Activated CD4-positive, alpha-beta T cell treated with anti-CD3 and anti-CD28 coated beads, Interleukin-2, amount 50 U/mL, for 24 hours (primary cell): ENCODE data around the gene PDXDC1.
"Not testable (repeated sequence)": the region's sequence is repeated elsewhere in the genome, so short reads cannot be mapped to it uniquely, and the experiment has no call there.

Experiments
- DNase-seq, 2 donors: peaks; one replicate each; pipeline ENCODE4 v3.0.0-alpha.2; 2020; ENCODE audit warnings: low read depth in 1 of 2, low spot score in 1 of 2

The PDXDC1 gene

GRCh38 chr16:15062085-15062810 lies 87.4 kb downstream of the PDXDC1 start:
- not testable (repeated sequence) for DNase-seq

- DNase-seq, result not testable (repeated sequence)
Measured at GRCh38 chr16:15065961-15066360, 91.1 kb downstream of the PDXDC1 start.

GRCh38 chr16:15066690-15067089 lies 91.9 kb downstream of the PDXDC1 start:
- DNase-seq, result not testable (repeated sequence)

DNA sequence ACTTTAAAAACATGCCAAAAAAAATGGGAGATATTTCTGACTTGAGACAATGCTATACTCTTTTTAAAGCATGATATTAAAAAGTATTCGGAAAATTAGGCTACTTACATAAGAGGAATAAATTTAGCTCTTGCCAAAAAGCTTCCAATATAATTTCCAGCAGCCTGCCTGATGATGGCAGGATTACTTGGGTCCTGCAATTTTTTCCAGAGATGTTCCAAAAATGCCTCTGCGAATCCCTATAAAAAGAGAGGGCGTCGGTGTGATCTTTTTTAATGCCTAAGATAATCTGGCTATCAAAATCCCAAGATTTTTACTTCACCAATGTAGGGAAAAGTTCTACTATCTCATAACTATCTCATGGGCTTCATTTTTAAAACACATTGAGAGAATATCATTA lies 96.2 kb downstream of the PDXDC1 start:
- not testable (repeated sequence) for DNase-seq

DNA sequence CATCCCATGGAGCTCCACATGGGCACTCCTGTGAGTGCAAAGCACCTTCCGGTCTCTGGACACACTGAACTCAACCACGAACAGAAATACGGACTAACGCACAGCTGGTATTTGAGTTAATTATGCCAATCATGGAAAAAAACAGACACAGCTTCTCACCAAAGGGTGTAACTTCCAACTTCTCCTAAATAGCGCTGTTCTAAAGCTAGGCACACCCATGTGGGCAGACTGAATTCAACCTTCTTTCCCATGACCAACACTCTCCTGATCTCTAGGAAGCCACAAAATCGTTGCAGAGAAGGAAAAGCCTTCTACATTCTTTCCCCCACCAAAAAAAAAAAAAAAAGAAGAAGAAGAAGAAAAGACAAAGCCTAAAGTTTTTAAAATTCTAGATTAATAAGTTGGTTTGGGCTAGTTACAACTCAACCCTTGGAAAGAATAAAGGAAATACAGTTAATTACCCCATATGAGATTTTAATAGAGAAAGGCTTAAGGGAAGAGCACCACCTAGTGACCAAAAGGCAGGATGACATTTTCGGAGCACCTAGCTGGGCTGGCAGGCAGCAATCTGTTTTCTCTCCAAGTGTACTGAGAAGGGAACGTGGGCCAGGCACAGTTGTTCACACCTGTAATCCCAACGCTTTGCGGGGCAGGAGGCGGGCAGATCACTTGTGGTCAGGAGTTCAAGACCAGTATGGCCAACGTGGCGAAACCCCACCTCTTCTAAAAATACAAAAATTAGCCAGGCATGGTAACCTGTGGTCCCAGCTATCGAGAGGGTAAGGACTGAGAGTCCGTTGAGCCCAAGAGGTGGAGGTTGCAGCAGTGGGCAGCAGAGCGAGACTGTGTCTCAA lies 97.3 kb downstream of the PDXDC1 start:
- DNase-seq, result not testable (repeated sequence)

- no peak for DNase-seq
Measured at GRCh38 chr16:15073101-15073500, 98.3 kb downstream of the PDXDC1 start.

GRCh38 chr16:15076161-15076560 lies 101.3 kb downstream of the PDXDC1 start:
- DNase-seq, result not testable (repeated sequence)

DNA sequence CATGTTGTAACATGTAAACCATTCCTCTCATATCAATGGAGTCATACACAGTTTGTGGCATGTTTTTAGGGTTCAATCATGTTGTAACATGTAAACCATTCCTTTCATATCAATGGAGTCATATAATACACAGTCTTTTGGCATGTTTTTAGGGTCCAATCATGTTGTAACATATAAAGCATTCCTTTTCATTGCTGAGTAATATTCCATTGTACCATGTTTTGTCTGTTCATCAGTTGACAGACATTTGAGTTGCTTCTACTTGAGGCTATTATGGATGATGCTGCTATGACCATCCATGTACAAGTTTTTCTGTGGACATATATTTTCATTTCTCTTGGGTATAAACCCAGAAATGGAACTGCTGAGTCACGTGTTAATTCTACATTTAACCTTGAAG lies 106.1 kb downstream of the PDXDC1 start:
- DNase-seq, result not testable (repeated sequence)

GRCh38 chr16:15082788-15083187 lies 108.0 kb downstream of the PDXDC1 start:
- DNase-seq, result not testable (repeated sequence)

- not testable (repeated sequence) for DNase-seq
Measured at GRCh38 chr16:15090663-15091269, 115.9 kb downstream of the PDXDC1 start.

- DNase-seq, result not testable (repeated sequence)
Measured at GRCh38 chr16:15093571-15093954, 118.7 kb downstream of the PDXDC1 start.

DNA sequence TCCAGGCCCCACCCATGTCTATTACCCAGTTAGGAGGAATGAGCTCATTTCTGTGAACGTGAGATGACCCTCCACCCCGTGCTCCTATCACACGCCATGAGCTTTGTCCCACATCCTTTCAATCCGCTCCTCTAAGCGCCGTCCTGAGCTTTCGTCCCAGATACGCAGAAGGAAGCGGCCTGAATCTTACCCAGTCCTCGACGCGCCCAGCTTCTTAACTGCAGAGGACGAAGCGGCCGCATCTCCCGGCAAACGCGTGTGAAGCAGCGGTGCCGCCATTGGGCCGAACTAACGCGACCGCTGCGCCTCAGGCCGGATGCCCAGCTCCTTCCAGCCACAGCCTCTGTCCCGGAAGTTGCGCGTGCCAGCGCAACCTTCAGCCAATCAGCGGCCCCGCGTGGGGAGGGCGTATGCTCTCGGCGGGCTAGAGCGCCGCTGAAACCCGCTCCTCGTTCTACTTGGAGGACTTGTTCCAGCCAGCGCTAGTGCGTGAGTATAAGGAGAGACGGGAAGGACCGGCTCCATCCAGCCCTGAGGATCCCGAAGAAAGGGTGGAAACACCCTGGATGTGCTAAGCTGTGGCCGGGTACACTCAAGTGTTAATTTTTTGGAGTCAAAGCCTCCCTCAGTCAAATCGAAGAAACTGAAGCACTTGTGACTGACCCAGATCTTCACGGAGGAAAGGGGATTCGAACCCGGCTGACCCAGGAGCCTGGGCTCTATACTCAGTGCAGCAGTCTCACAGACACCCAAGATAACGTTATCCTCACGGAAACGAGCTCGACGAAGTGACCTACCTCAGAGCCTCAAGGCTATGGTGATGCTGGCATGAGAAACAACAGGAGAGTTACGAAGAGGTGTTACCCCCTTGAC lies 119.4 kb downstream of the PDXDC1 start, which contains the start of gene RRN3:
Gene RRN3, minus strand, starts transcription at position 318 of the 873 bp plus-strand sequence. Its CDS starts 39 bp downstream, at position 279.
- DNase-seq, result peak; percentile 71 to 85

GRCh38 chr16:15096583-15096972 lies 121.8 kb downstream of the PDXDC1 start:
- DNase-seq, result not testable (repeated sequence)

GRCh38 chr16:15099366-15099909 lies 124.6 kb downstream of the PDXDC1 start:
- DNase-seq, result not testable (repeated sequence)

GRCh38 chr16:15100372-15100987 lies 125.7 kb downstream of the PDXDC1 start:
- DNase-seq, result not testable (repeated sequence)

- not testable (repeated sequence) for DNase-seq
Measured at GRCh38 chr16:15127641-15128425, 153.0 kb downstream of the PDXDC1 start.

DNA sequence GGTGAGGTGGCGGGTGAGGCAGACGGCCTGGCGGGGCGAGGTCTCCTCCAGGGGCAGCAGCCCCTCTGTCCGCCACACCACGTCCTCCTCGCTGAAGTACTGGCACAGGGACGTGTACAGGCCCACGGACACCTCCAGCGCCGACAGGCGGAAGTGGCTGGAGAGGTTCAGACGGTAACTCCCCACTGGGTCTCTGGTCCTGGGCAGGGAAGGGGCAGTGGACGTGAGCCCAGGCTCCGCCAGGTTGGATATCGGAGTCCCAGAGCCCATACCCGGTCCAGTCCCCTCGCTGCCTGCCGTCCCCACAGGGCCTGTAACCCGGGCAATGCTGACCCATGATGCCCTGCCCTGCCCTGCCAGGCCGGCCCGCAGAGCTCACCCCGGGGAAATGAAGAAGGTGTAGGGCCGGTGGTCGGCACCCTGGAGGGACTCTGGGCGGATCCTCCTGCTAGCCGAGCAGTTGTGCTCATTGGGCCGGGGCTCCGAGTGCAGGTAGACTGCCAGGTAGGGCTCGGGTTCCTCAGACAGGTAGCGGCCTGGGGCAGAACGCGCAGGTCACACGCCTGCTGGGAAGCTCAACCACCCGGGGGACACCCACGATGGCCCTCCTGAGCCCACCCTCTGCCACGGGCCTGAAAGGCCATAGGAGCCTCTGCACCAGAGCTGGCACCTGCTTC lies 155.6 kb downstream of the PDXDC1 start:
- not testable (repeated sequence) for DNase-seq

DNA sequence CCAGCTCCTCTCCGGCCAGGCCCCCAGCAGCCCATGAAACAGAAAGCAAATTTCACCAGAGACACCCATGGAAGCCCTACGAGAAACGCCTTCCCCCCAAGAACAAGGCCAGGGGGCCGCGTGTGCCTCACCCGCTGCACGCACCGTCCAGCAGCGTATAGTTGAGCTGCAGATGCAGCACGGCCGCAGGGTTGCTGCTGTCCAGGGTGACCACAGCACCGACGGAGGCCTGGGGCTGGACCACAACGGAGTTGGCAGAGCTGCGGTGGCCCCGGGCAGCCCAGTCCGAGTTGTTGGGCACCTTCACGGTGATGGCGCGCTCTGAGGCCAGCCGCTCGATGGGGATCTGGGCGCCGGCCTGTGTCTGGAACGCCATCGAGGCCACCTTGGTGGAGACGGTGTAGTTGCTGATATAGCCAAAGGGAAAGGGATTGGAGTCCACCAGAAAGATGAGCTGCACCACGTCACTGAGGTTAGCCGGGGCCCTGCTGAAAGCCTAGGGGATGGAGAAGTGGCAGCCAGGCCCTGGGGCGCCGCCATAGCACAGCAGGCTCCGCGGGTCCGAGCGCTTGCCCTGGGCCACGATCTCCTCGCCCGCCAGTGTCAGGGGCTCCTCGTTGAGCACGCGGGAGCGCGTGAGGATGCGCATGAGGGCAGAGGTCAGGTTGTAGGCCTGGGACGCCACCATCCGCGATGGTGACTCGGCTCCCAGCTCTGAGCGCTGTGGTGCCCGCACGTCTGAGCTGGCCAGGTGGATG lies 156.3 kb downstream of the PDXDC1 start:
- DNase-seq, result not testable (repeated sequence)
